Natural killer cell (primary cell): ENCODE measurements around the gene WDR45. TPM values are rescaled to one million over a fixed set of nuclear protein-coding genes. Genes with fewer than 3 reads are reported as not detected.

ENCODE experiments used
- ATAC-seq, 3 donors: fragments of 150-1000 bp in 2 of 3; fragments of 200-7000 bp in 1 of 3; cut with Tn5 transposase; 1 replicate in 1 of 3; 2 replicates in 2 of 3; pipeline ENCODE4 v1.10.0; 2021; ENCODE audit warnings: mild to moderate bottlenecking in 2 of 3, moderate library complexity in 2 of 3
- DNase-seq, 2 donors: peaks; one replicate each; pipeline versions ENCODE4 v3.0.0 to v3.0.0-alpha.2; 2013 to 2021; ENCODE audit warnings: mixed read lengths in 1 of 2
- H3K27ac ChIP-seq: one replicate; pipeline ENCODE4 v1.5.1; 2013; ENCODE audit warnings: mild to moderate bottlenecking, low read length
- H3K27me3 ChIP-seq: one replicate; pipeline ENCODE4 v1.6.1; 2013; ENCODE audit warnings: low read length; ENCODE audit not compliant: control insufficient read depth, insufficient read depth
- H3K36me3 ChIP-seq: one replicate; pipeline ENCODE4 v1.6.1; 2013; ENCODE audit warnings: low read length; ENCODE audit not compliant: control insufficient read depth, insufficient read depth
- H3K4me1 ChIP-seq: one replicate; pipeline ENCODE4 v1.6.1; 2013; ENCODE audit warnings: low read length; ENCODE audit not compliant: control insufficient read depth, insufficient read depth
- H3K4me3 ChIP-seq: one replicate; pipeline ENCODE4 v1.5.1; 2013; ENCODE audit warnings: low read length
- H3K9me3 ChIP-seq: one replicate; pipeline ENCODE4 v1.6.1; 2013; ENCODE audit warnings: low read length; ENCODE audit not compliant: control insufficient read depth, insufficient read depth
- H3K27ac Mint-ChIP-seq, 2 donors: one replicate each; pipeline ENCODE4 v1.8.0; 2022; ENCODE audit warnings: mild to moderate bottlenecking in 2 of 2, mixed read lengths in 2 of 2, moderate library complexity in 1 of 2
- H3K27me3 Mint-ChIP-seq, 2 donors: one replicate each; pipeline ENCODE4 v1.8.0; 2022; ENCODE audit warnings: low read depth in 2 of 2, mixed read lengths in 2 of 2
- H3K36me3 Mint-ChIP-seq: one replicate; pipeline ENCODE4 v1.8.0; 2022; ENCODE audit warnings: mixed read lengths
- H3K4me1 Mint-ChIP-seq, 2 donors: one replicate each; pipeline ENCODE4 v1.8.0; 2022; ENCODE audit warnings: mixed read lengths in 2 of 2
- H3K4me3 Mint-ChIP-seq: one replicate; pipeline ENCODE4 v1.8.0; 2022; ENCODE audit warnings: mild to moderate bottlenecking, moderate library complexity, mixed read lengths
- H3K9me3 Mint-ChIP-seq, 2 donors: one replicate each; pipeline ENCODE4 v1.8.0; 2022; ENCODE audit warnings: mixed read lengths in 2 of 2
- CTCF ChIP-seq: fragments of 200-600 bp; IDR thresholded peaks from one replicate; pipeline ENCODE4 v1.8.0; 2022; ENCODE audit warnings: antibody characterized with exemption
- WGBS: methylation state at CpG from one replicate; pipeline ENCODE4 v1.1.7; 2013; ENCODE audit warnings: missing lambda C conversion rate; ENCODE audit not compliant: insufficient coverage; 5-methylcytosine and 5-hydroxymethylcytosine counted together
- intact Hi-C: fragments of 100-400 bp; cut with micrococcal nuclease; formaldehyde crosslinking; loops from one replicate; pipeline ENCODE4 v1.14.2; 2022
- total RNA-seq, 4 donors: library from RNA; stranded (reverse); fragments of 120-200 nt in 1 of 4; gene quantifications; one replicate each; pipeline versions ENCODE4 v1.2.3 to v1.2.4, GENCODE V29; 2013 to 2022

The WDR45 gene
- total RNA-seq, 3 donors from 2014 or later (not counting 1 experiment from before 2014, with no cell fraction given) = 116 to 142 (median 134) TPM

DNA sequence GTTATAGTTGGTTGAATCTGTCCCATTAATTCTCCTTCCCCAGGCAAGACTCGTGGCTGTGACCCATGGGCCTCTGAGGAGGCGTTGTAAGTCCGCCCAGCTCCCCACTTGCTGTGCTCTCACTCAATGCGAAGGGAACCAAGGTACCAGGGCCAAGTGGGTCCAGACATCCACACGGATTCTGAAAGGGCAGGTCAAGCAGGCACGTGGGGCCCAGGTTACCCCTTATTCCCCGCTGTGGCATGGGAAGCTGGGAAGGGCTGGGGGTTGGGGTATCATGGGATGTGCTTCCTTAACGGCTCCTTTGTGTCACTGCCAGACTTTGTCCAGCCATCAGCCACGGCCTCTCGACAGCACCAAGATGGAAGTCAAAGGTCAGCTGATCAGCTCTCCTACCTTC lies 17.8 kb downstream of the WDR45 start:
- Mint-ChIP-seq H3K4me1 (no peaks in the 10 kb centered on the region), H3K36me3 (no peaks in the 10 kb centered on the region), H3K4me3 (no peak overlapping the region), H3K27ac (no peak overlapping the region), H3K9me3 (no peaks in the 10 kb centered on the region), H3K27me3 (no peaks in the 10 kb centered on the region)
- Histone ChIP-seq H3K9me3 (no peaks in the 10 kb centered on the region), H3K36me3 (no peaks in the 10 kb centered on the region), H3K4me1 (no peaks in the 10 kb centered on the region), H3K4me3 (no peak overlapping the region), H3K27me3 (no peaks in the 10 kb centered on the region), H3K27ac (no peak overlapping the region)
- DNase-seq = no peak
- no peak for ATAC-seq
- intact Hi-C loops = no loop called here
- WGBS = 98% methylated on average over 10 of the region's 10 CpGs
- TF ChIP-seq CTCF = no peak

DNA sequence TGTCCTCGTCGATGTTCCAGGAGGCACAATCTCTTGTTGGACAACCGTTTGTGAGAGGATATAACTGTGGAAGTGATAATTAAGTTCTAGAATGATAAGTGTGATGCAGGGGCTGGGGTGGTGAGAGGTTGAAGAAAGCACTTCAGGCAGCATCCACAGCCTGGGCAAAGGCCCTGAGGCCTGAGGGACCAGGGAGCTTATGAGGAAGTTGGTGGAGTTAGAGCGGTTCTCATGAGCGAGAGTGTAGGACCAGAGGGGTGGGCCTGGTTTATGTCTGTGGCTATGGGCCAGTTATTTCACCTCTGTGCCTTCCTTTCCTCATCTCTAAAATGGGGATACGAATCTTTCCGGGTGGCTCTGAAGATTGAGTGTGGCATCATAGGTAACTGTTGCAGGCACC lies 18.2 kb downstream of the WDR45 start:
- ATAC-seq (no peak), DNase-seq (no peak)
- Mint-ChIP-seq H3K9me3 (no peaks in the 10 kb centered on the region), H3K4me1 (no peaks in the 10 kb centered on the region), H3K27ac (no peak overlapping the region), H3K4me3 (no peak overlapping the region), H3K27me3 (no peaks in the 10 kb centered on the region), H3K36me3 (no peaks in the 10 kb centered on the region)
- Histone ChIP-seq H3K27me3 (no peaks in the 10 kb centered on the region), H3K9me3 (no peaks in the 10 kb centered on the region), H3K4me1 (no peaks in the 10 kb centered on the region), H3K4me3 (no peak overlapping the region), H3K36me3 (no peaks in the 10 kb centered on the region), H3K27ac (no peak overlapping the region)
- intact Hi-C loops = no loop called here
- WGBS = 86% methylated on average over 5 of the region's 7 CpGs
- no peak for TF ChIP-seq CTCF

GRCh38 chrX:49060914-49061313 lies 18.8 kb downstream of the WDR45 start:
- no peak for TF ChIP-seq CTCF
- WGBS = 100% methylated on average over 2 of the region's 3 CpGs
- no peak overlapping the region for H3K4me3 ChIP-seq
- H3K9me3 ChIP-seq = no peaks in the 10 kb centered on the region
- no peak overlapping the region for H3K4me3 Mint-ChIP-seq
- no peak for DNase-seq
- no peaks in the 10 kb centered on the region for H3K4me1 Mint-ChIP-seq
- H3K36me3 ChIP-seq = no peaks in the 10 kb centered on the region
- H3K27ac Mint-ChIP-seq = no peak overlapping the region
- no peaks in the 10 kb centered on the region for H3K27me3 Mint-ChIP-seq
- ATAC-seq = no peak
- H3K4me1 ChIP-seq = no peaks in the 10 kb centered on the region
- H3K9me3 Mint-ChIP-seq = no peaks in the 10 kb centered on the region
- no peak overlapping the region for H3K27ac ChIP-seq
- intact Hi-C loops = no loop called here
- H3K27me3 ChIP-seq = no peaks in the 10 kb centered on the region
- no peaks in the 10 kb centered on the region for H3K36me3 Mint-ChIP-seq

GRCh38 chrX:49059681-49060085 lies 20.0 kb downstream of the WDR45 start:
- Mint-ChIP-seq H3K9me3 (no peaks in the 10 kb centered on the region), H3K4me3 (no peak overlapping the region), H3K27ac (no peak overlapping the region), H3K4me1 (peaks cover 0 to 9% of the 10 kb centered on the region in 2 donors), H3K36me3 (no peaks in the 10 kb centered on the region), H3K27me3 (no peaks in the 10 kb centered on the region)
- no peak overlapping the region for H3K4me3 ChIP-seq
- no peaks in the 10 kb centered on the region for H3K9me3 ChIP-seq
- DNase-seq (no peak), ATAC-seq (no peak)
- intact Hi-C loops = no loop called here
- no peak for TF ChIP-seq CTCF
- no peaks in the 10 kb centered on the region for H3K27me3 ChIP-seq
- H3K36me3 ChIP-seq = no peaks in the 10 kb centered on the region
- H3K27ac ChIP-seq = no peak overlapping the region
- WGBS = 95% methylated on average over 6 of the region's 10 CpGs
- peaks cover 2% of the 10 kb centered on the region for H3K4me1 ChIP-seq
